HEK293 (cell line): Measurements from ENCODE around the gene NECTIN4.
"Not testable (repeated sequence)": the region's sequence is repeated elsewhere in the genome, so short reads cannot be mapped to it uniquely, and the experiment has no call there.

Source experiments
- CTCF ChIA-PET: fragments of 350-600 bp; formaldehyde crosslinking; extraction: SDS; loops from one replicate; lab custom pipeline; 2021; ENCODE audit warnings: antibody characterized with exemption; lab: Yijun Ruan, JAX
- POLR2A ChIA-PET: fragments of 300-600 bp; formaldehyde crosslinking; extraction: SDS; loops from one replicate; lab custom pipeline; 2020; ENCODE audit warnings: antibody characterized with exemption, inconsistent platforms; lab: Yijun Ruan, JAX
- H3K27ac ChIP-seq: fragments of 200-500 bp; sonication (Bioruptor generic); 2 replicates; pipeline ENCODE4 v1.5.1; 2014; ENCODE audit warnings: low read depth, low read length, control low read depth, inconsistent platforms; ENCODE audit errors: extremely low read depth
- H3K36me3 ChIP-seq, 2 experiments: fragments of 200-500 bp in 1 of 2; sonication (Bioruptor generic) in 1 of 2; 1 replicate in 1 of 2; 2 replicates in 1 of 2; pipeline ENCODE4 v1.5.1; 2014 to 2017; ENCODE audit warnings: inconsistent platforms in 2 of 2, low read length in 2 of 2; ENCODE audit not compliant: control insufficient read depth in 2 of 2, insufficient read depth in 1 of 2
- H3K4me1 ChIP-seq: fragments of 200-500 bp; sonication (Bioruptor generic); 2 replicates; pipeline ENCODE4 v1.5.1; 2014; ENCODE audit warnings: mild to moderate bottlenecking, low read length, inconsistent platforms; ENCODE audit not compliant: control insufficient read depth, insufficient read depth
- H3K4me3 ChIP-seq: 2 replicates; pipeline ENCODE4 v1.5.1; 2011; ENCODE audit warnings: low read depth, mild to moderate bottlenecking, control low read depth, low read length, moderate library complexity
- H3K9me3 ChIP-seq: fragments of 200-500 bp; sonication (Bioruptor generic); 2 replicates; pipeline ENCODE4 v1.5.1; 2014; ENCODE audit warnings: low read depth, low read length, inconsistent platforms; ENCODE audit not compliant: control insufficient read depth, insufficient read depth
- HIC1 ChIP-seq: fragments of 450-650 bp; formaldehyde crosslinking; IDR thresholded peaks from 2 replicates; pipeline ENCODE4 v1.5.1; 2016; ENCODE audit warnings: missing biosample characterization, missing genetic modification characterization
- PRDM4 ChIP-seq: fragments of 450-650 bp; formaldehyde crosslinking; IDR thresholded peaks from 2 replicates; pipeline ENCODE4 v1.5.1; 2017; ENCODE audit warnings: missing biosample characterization, missing genetic modification characterization
- ZBTB11 ChIP-seq: fragments of 450-650 bp; formaldehyde crosslinking; conservative IDR thresholded peaks from 2 replicates; pipeline ENCODE4 v1.5.1; 2016; ENCODE audit warnings: low read depth, missing biosample characterization, missing genetic modification characterization
- ZBTB20 ChIP-seq: fragments of 450-650 bp; formaldehyde crosslinking; IDR thresholded peaks from 2 replicates; pipeline ENCODE4 v1.5.1; 2016; ENCODE audit warnings: missing biosample characterization, missing genetic modification characterization
- ZBTB21 ChIP-seq: fragments of 450-650 bp; formaldehyde crosslinking; IDR thresholded peaks from 2 replicates; pipeline ENCODE4 v1.5.1; 2017; ENCODE audit warnings: missing biosample characterization, missing genetic modification characterization
- ZBTB8A ChIP-seq: fragments of 450-650 bp; formaldehyde crosslinking; IDR thresholded peaks from 2 replicates; pipeline ENCODE4 v1.5.1; 2016; ENCODE audit warnings: missing biosample characterization, missing genetic modification characterization
- ZFP37 ChIP-seq: fragments of 450-650 bp; formaldehyde crosslinking; IDR thresholded peaks from 2 replicates; pipeline ENCODE4 v1.5.1; 2016; ENCODE audit warnings: missing biosample characterization, missing genetic modification characterization
- ZNF292 ChIP-seq: fragments of 450-650 bp; formaldehyde crosslinking; IDR thresholded peaks from 2 replicates; pipeline ENCODE4 v1.5.1; 2016; ENCODE audit warnings: low read depth, missing biosample characterization, missing genetic modification characterization, borderline replicate concordance
- ZNF354C ChIP-seq: fragments of 450-650 bp; formaldehyde crosslinking; IDR thresholded peaks from 2 replicates; pipeline ENCODE4 v1.5.1; 2016; ENCODE audit warnings: missing biosample characterization, missing genetic modification characterization, low read depth, borderline replicate concordance
- ZNF37A ChIP-seq: fragments of 450-650 bp; IDR thresholded peaks from 2 replicates; pipeline ENCODE4 v1.5.1; 2018; ENCODE audit warnings: missing biosample characterization, missing genetic modification characterization
- ZNF394 ChIP-seq: fragments of 450-650 bp; formaldehyde crosslinking; IDR thresholded peaks from 2 replicates; pipeline ENCODE4 v1.5.1; 2016; ENCODE audit warnings: missing biosample characterization, missing genetic modification characterization, mild to moderate bottlenecking, moderate library complexity, borderline replicate concordance
- ZNF426 ChIP-seq: fragments of 450-650 bp; formaldehyde crosslinking; IDR thresholded peaks from 2 replicates; pipeline ENCODE4 v1.5.1; 2017; ENCODE audit warnings: missing biosample characterization, missing genetic modification characterization, mild to moderate bottlenecking, inconsistent platforms, moderate library complexity
- ZNF433 ChIP-seq: fragments of 450-650 bp; formaldehyde crosslinking; IDR thresholded peaks from 2 replicates; pipeline ENCODE4 v1.5.1; 2016; ENCODE audit warnings: missing biosample characterization, missing genetic modification characterization, low read depth
- ZNF518A ChIP-seq: fragments of 450-650 bp; formaldehyde crosslinking; conservative IDR thresholded peaks from 2 replicates; pipeline ENCODE4 v1.5.1; 2016; ENCODE audit warnings: low read depth, missing biosample characterization, missing genetic modification characterization
- ZNF558 ChIP-seq: fragments of 450-650 bp; formaldehyde crosslinking; IDR thresholded peaks from 2 replicates; pipeline ENCODE4 v1.5.1; 2016; ENCODE audit warnings: missing biosample characterization, missing genetic modification characterization
- ZNF560 ChIP-seq: fragments of 450-650 bp; formaldehyde crosslinking; IDR thresholded peaks from 2 replicates; pipeline ENCODE4 v1.5.1; 2017; ENCODE audit warnings: missing biosample characterization, missing genetic modification characterization, borderline replicate concordance
- ZNF629 ChIP-seq: fragments of 450-650 bp; formaldehyde crosslinking; IDR thresholded peaks from 2 replicates; pipeline ENCODE4 v1.5.1; 2017; ENCODE audit warnings: missing biosample characterization, missing genetic modification characterization
- ZNF639 ChIP-seq: fragments of 450-650 bp; formaldehyde crosslinking; IDR thresholded peaks from 2 replicates; pipeline ENCODE4 v1.5.1; 2016; ENCODE audit warnings: missing biosample characterization, missing genetic modification characterization
- ZNF664 ChIP-seq: fragments of 450-650 bp; formaldehyde crosslinking; IDR thresholded peaks from 2 replicates; pipeline ENCODE4 v1.5.1; 2016; ENCODE audit warnings: missing biosample characterization, missing genetic modification characterization
- ZNF791 ChIP-seq: fragments of 450-650 bp; formaldehyde crosslinking; IDR thresholded peaks from 2 replicates; pipeline ENCODE4 v1.5.1; 2016; ENCODE audit warnings: missing biosample characterization, missing genetic modification characterization

The NECTIN4 gene

GRCh38 chr1:161066694-161067093, 22.7 kb downstream of the NECTIN4 start:
- no peak for TF ChIP-seq HIC1 (tag by site-specific recombination)
- no peak for TF ChIP-seq ZNF37A (tag by site-specific recombination)
- TF ChIP-seq ZNF639 = no peak
- no peak for TF ChIP-seq PRDM4 (tag by site-specific recombination)
- TF ChIP-seq ZBTB20 (tag by site-specific recombination) = no peak
- Histone ChIP-seq H3K9me3 (no peaks in the 10 kb centered on the region), H3K4me3 (no peak overlapping the region), H3K36me3 (peaks cover 0 to 5% of the 10 kb centered on the region in 2 experiments; a peak in 1 of 3 replicates), H3K4me1 (no peaks in the 10 kb centered on the region), H3K27ac (no peak overlapping the region)
- ChIA-PET CTCF (no interaction called here), POLR2A (no interaction called here)

GRCh38 chr1:161065681-161066080, 23.7 kb downstream of the NECTIN4 start:
- H3K4me1 ChIP-seq, H3K4me3 ChIP-seq, H3K9me3 ChIP-seq, H3K27ac ChIP-seq, POLR2A ChIA-PET, H3K36me3 ChIP-seq: not testable (repeated sequence)
- CTCF ChIA-PET = interaction anchor here (1.0 kb wide), 1 partner anchor 68 kb away, joined by 5 read pairs; no protein-coding TSS in a partner anchor
- TF ChIP-seq ZNF292 (tag by site-specific recombination) (peak; percentile 34; the same call in 1 of the 2 replicates), ZBTB11 (tag by site-specific recombination) (peak; percentile 69), ZNF426 (tag by site-specific recombination) (peak; percentile 80), ZNF791 (tag by site-specific recombination) (peak; percentile 58; the same call in 1 of the 2 replicates), ZNF560 (peak; percentile 50; the same call in 1 of the 2 replicates), ZFP37 (tag by site-specific recombination) (0 out of 2 replicates have a peak, but pooled peaks have one; percentile 61), ZNF433 (peak; percentile 8; the same call in 1 of the 2 replicates), ZNF664 (tag by site-specific recombination) (peak; percentile 80), ZNF354C (tag by site-specific recombination) (peak; percentile 51; the same call in 1 of the 2 replicates), ZNF629 (0 out of 2 replicates have a peak, but pooled peaks have one; percentile 30), ZBTB21 (tag by site-specific recombination) (peak; percentile 51; the same call in 1 of the 2 replicates), ZBTB8A (tag by site-specific recombination) (peak; percentile 50; the same call in 1 of the 2 replicates), ZNF394 (tag by site-specific recombination) (peak; percentile 93), ZNF558 (tag by site-specific recombination) (peak; percentile 62), ZNF518A (peak; percentile 83)
